SK-N-SH (cell line): Measurements from ENCODE around the gene CPED1. TPM values are rescaled to one million over a fixed set of nuclear protein-coding genes. Genes with fewer than 3 reads are reported as not detected.

Experiments
- CTCF ChIA-PET: fragments of 300-600, 350-600 bp; formaldehyde crosslinking; extraction: SDS; loops from one replicate; lab custom pipeline; 2021; lab: Yijun Ruan, JAX
- POLR2A ChIA-PET: fragments of 350-600 bp; sonication (Branson Sonifier 250); formaldehyde crosslinking; extraction: SDS; loops from one replicate; lab custom pipeline; 2020; ENCODE audit warnings: antibody characterized with exemption, inconsistent platforms; lab: Yijun Ruan, JAX
- DNase-seq: peaks from one replicate; pipeline ENCODE4 v3.0.0; 2012
- H2AFZ ChIP-seq: fragments of 200-600 bp; sonication (generic); 2 replicates; pipeline ENCODE4 v1.8.1; 2016; ENCODE audit warnings: antibody characterized with exemption, mild to moderate bottlenecking, low read depth
- H3F3A ChIP-seq: fragments of 200-600 bp; sonication (generic); replicated peaks from 2 replicates; pipeline ENCODE3; 2016; ENCODE audit warnings: antibody characterized with exemption, mild to moderate bottlenecking; ENCODE audit not compliant: insufficient read depth
- H3K27ac ChIP-seq, 2 experiments: fragments of 200-500 bp in 1 of 2; fragments of 200-600 bp in 1 of 2; sonication (Bioruptor generic) in 1 of 2; sonication (generic), shearing (Covaris generic) in 1 of 2; 2 replicates each; pipeline versions ENCODE4 v1.5.1 to v1.6.1; 2014 to 2016; ENCODE audit warnings: low read depth in 2 of 2, inconsistent platforms in 1 of 2, low read length in 1 of 2, mild to moderate bottlenecking in 1 of 2, mixed read lengths in 1 of 2
- H3K27me3 ChIP-seq: fragments of 200-600 bp; sonication (generic), shearing (Covaris generic); 2 replicates; pipeline ENCODE4 v1.6.1; 2016; ENCODE audit warnings: mixed run types; ENCODE audit not compliant: insufficient read depth
- H3K36me3 ChIP-seq, 2 experiments: fragments of 200-500 bp in 1 of 2; fragments of 200-600 bp in 1 of 2; sonication (Bioruptor generic) in 1 of 2; sonication (generic) in 1 of 2; replicated peaks in 1 of 2; 2 replicates each; pipeline versions ENCODE3 to v1.5.1; 2014 to 2016; ENCODE audit warnings: low read length in 1 of 2, mild to moderate bottlenecking in 1 of 2; ENCODE audit not compliant: insufficient read depth in 2 of 2, control insufficient read depth in 1 of 2
- H3K4me1 ChIP-seq, 2 experiments: fragments of 200-500 bp in 1 of 2; fragments of 200-600 bp in 1 of 2; sonication (Bioruptor generic) in 1 of 2; sonication (generic), shearing (Covaris generic) in 1 of 2; 2 replicates each; pipeline versions ENCODE4 v1.5.1 to v1.6.1; 2014 to 2016; ENCODE audit warnings: low read depth in 1 of 2, low read length in 1 of 2, mixed run types in 1 of 2; ENCODE audit not compliant: insufficient read depth in 2 of 2, control insufficient read depth in 1 of 2
- H3K4me2 ChIP-seq: fragments of 200-600 bp; sonication (generic), shearing (Covaris generic); 2 replicates; pipeline ENCODE4 v1.6.1; 2017; ENCODE audit warnings: mixed run types
- H3K4me3 ChIP-seq, 2 experiments: fragments of 200-500 bp in 1 of 2; fragments of 200-600 bp in 1 of 2; sonication (Bioruptor generic) in 1 of 2; sonication (generic), shearing (Covaris generic) in 1 of 2; 2 replicates each; pipeline versions ENCODE4 v1.5.1 to v1.8.1; 2014 to 2016; ENCODE audit warnings: low read depth in 2 of 2, inconsistent platforms in 1 of 2, low read length in 1 of 2, mild to moderate bottlenecking in 1 of 2, mixed read lengths in 1 of 2, moderate library complexity in 1 of 2
- H3K79me2 ChIP-seq: fragments of 200-600 bp; sonication (generic); 2 replicates; pipeline ENCODE4 v1.8.1; 2017; ENCODE audit warnings: mild to moderate bottlenecking; ENCODE audit not compliant: insufficient read depth
- H3K9ac ChIP-seq: fragments of 200-600 bp; sonication (generic); 2 replicates; pipeline ENCODE4 v1.6.1; 2017; ENCODE audit warnings: mixed run types
- H3K9me2 ChIP-seq: fragments of 200-600 bp; sonication (generic); 2 replicates; pipeline ENCODE4 v1.6.1; 2017; ENCODE audit warnings: mixed run types
- H3K9me3 ChIP-seq: fragments of 200-600 bp; sonication (generic); 2 replicates; pipeline ENCODE4 v1.6.1; 2017; ENCODE audit warnings: mixed run types, mild to moderate bottlenecking, moderate library complexity
- H4K20me1 ChIP-seq: fragments of 200-600 bp; sonication (generic); 2 replicates; pipeline ENCODE4 v1.6.1; 2017; ENCODE audit warnings: mild to moderate bottlenecking, mixed run types; ENCODE audit not compliant: insufficient read depth
- CHD2 ChIP-seq: fragments of 150-350 bp; IDR thresholded peaks from 2 replicates; pipeline ENCODE4 v1.6.1; 2018; ENCODE audit warnings: low read length; ENCODE audit not compliant: partially characterized antibody
- ELF1 ChIP-seq: IDR thresholded peaks from 2 replicates; pipeline ENCODE4 v1.4.0; 2012
- EP300 ChIP-seq, 2 experiments: IDR thresholded peaks; 2 replicates each; pipeline versions ENCODE4 v1.4.0 to v1.6.1; 2012; ENCODE audit warnings: borderline replicate concordance in 1 of 2, low read depth in 1 of 2, low read length in 1 of 2
- FOSL2 ChIP-seq: IDR thresholded peaks from 2 replicates; pipeline ENCODE4 v1.4.0; 2012; ENCODE audit warnings: low read depth, mild to moderate bottlenecking, moderate library complexity, borderline replicate concordance
- FOXM1 ChIP-seq: IDR thresholded peaks from 2 replicates; pipeline ENCODE4 v1.4.0; 2012; ENCODE audit warnings: low read depth, mild to moderate bottlenecking
- GABPA ChIP-seq: IDR thresholded peaks from 2 replicates; pipeline ENCODE4 v1.4.0; 2012; ENCODE audit warnings: low read depth, mild to moderate bottlenecking
- GATA2 ChIP-seq: sonication (generic); formaldehyde crosslinking; IDR thresholded peaks from 2 replicates; pipeline ENCODE4 v1.5.0; 2020; ENCODE audit warnings: mild to moderate bottlenecking, missing genetic modification reagents
- MXI1 ChIP-seq: IDR thresholded peaks from 2 replicates; pipeline ENCODE4 v1.6.1; 2012; ENCODE audit warnings: mild to moderate bottlenecking, low read depth, low read length, improper control_type of control experiment
- NFIC ChIP-seq: IDR thresholded peaks from 2 replicates; pipeline ENCODE4 v1.4.0; 2012; ENCODE audit warnings: borderline replicate concordance
- RAD21 ChIP-seq: IDR thresholded peaks from 2 replicates; pipeline ENCODE4 v1.6.1; 2012; ENCODE audit warnings: mild to moderate bottlenecking, low read length
- RCOR1 ChIP-seq: fragments of 150-350 bp; IDR thresholded peaks from 2 replicates; pipeline ENCODE4 v1.6.1; 2017; ENCODE audit warnings: antibody characterized with exemption, low read length
- SIN3A ChIP-seq: IDR thresholded peaks from 2 replicates; pipeline ENCODE4 v1.6.1; 2012; ENCODE audit warnings: low read depth, mild to moderate bottlenecking, low read length, moderate library complexity, borderline replicate concordance
- TAF1 ChIP-seq: IDR thresholded peaks from 2 replicates; pipeline ENCODE4 v1.6.1; 2012; ENCODE audit warnings: low read depth, mild to moderate bottlenecking, low read length, moderate library complexity, borderline replicate concordance
- YY1 ChIP-seq: IDR thresholded peaks from 2 replicates; pipeline ENCODE4 v1.4.0; 2012; ENCODE audit warnings: low read depth, mild to moderate bottlenecking
- ZBTB33 ChIP-seq: IDR thresholded peaks from 2 replicates; pipeline ENCODE4 v1.4.0; 2012; ENCODE audit warnings: low read depth, borderline replicate concordance
- WGBS: methylation state at CpG from one replicate; pipeline ENCODE4 v1.1.6; 2017; ENCODE audit warnings: low lambda C conversion rate; 5-methylcytosine and 5-hydroxymethylcytosine counted together
- polyA plus RNA-seq, 3 experiments: library from polyadenylated mRNA; depleted of rRNA; stranded (reverse); fragments of >200 nt; gene quantifications; 2 replicates each; pipeline ENCODE4 v1.2.3, GENCODE V29; 2012
- TF ChIP-seq, protein P1 (sequence below): fragments of 150-350 bp; IDR thresholded peaks from 2 replicates; pipeline ENCODE4 v1.6.1; 2016; ENCODE audit warnings: mild to moderate bottlenecking, low read depth, low read length

The CPED1 gene
- polyA plus RNA-seq, 1 of the 3 experiments (the other 2 are of a cell fraction), result 4.4 TPM

- H4K20me1 ChIP-seq, result no peaks in the 10 kb centered on the region
- CTCF ChIA-PET, result interaction anchor here (0.9 to 4.1 kb wide), 2 partner anchors 177 to 353 kb away, joined by 3 to 20 read pairs; no protein-coding TSS in a partner anchor
- no peak overlapping the region for H3K27ac ChIP-seq
- H3K4me2 ChIP-seq, result no peak overlapping the region
- TF ChIP-seq FOXM1 (no peak), TAF1 (no peak), RCOR1 (no peak), YY1 (no peak), MXI1 (no peak), ELF1 (no peak), RAD21 (no peak), GABPA (no peak), GATA2 (no peak), SIN3A (no peak), FOSL2 (no peak), CHD2 (no peak), NFIC (no peak), EP300 (IDR thresholded peaks at IDR 0.05; ENCODE audit: borderline replicate concordance in 1 of 2, low read depth in 1 of 2, low read length in 1 of 2) (no peak)
- TF ChIP-seq, protein P1, sequence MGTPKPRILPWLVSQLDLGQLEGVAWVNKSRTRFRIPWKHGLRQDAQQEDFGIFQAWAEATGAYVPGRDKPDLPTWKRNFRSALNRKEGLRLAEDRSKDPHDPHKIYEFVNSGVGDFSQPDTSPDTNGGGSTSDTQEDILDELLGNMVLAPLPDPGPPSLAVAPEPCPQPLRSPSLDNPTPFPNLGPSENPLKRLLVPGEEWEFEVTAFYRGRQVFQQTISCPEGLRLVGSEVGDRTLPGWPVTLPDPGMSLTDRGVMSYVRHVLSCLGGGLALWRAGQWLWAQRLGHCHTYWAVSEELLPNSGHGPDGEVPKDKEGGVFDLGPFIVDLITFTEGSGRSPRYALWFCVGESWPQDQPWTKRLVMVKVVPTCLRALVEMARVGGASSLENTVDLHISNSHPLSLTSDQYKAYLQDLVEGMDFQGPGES, result no peak
- no peaks in the 10 kb centered on the region for H3K79me2 ChIP-seq
- no peak overlapping the region for H2AFZ ChIP-seq
- WGBS, result 50% methylated on average over 3 of the region's 3 CpGs
- H3F3A ChIP-seq, result no peaks in the 10 kb centered on the region
- DNase-seq, result no peak
- no peaks in the 10 kb centered on the region for H3K36me3 ChIP-seq
- no peaks in the 10 kb centered on the region for H3K9me2 ChIP-seq
- H3K4me1 ChIP-seq, result peaks cover 0 to 9% of the 10 kb centered on the region in 2 experiments; a peak in 2 of 4 replicates
- no peak overlapping the region for H3K9ac ChIP-seq
- no peak overlapping the region for H3K4me3 ChIP-seq
- no peaks in the 10 kb centered on the region for H3K27me3 ChIP-seq
- H3K9me3 ChIP-seq, result no peaks in the 10 kb centered on the region
- POLR2A ChIA-PET, result no interaction called here
Measured at GRCh38 chr7:121159553-121159952, 171.0 kb downstream of the CPED1 start.

DNA sequence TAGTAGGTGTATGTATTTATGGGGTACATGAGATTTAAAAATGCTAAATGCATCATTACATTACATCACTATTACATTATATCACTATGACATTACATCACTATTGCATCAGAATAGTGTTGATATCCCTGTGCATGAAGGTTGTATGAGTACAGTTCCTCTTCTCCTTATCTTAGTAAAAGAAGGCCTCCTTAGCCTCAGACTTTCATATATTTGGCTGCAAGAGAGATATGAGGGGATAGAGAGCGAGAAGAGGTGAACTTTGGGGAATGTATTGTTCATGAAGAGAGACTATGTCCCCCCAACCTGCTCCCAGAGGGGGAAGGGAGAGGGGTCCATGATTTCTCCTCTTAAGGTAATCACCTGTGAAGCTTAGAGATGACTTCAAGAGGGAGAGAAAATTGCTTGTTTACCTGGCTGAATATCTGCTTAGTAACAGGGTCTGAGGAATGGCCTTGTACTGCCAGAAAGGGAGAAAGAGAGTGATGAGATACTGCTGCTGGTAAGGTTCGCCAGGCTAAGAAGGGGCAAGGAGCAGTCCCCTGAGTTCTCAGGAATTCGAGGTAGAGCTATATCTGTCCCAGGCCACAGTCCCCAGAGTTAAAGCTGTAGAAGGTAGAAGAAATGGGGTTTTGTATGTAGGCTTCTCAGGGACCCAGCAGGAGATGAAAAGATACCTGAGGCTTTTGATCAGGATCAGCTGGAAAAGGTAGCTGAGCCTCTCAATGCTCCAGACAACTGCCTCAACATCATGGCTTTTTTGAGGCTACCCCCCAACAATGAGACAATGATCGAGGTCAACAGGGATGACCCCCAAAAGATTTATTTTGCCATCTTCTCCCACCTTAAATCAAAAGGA is 171.9 kb downstream of the CPED1 start:
- H3K4me3 ChIP-seq, result no peak overlapping the region
- H2AFZ ChIP-seq, result no peak overlapping the region
- H3K79me2 ChIP-seq, result no peaks in the 10 kb centered on the region
- no peak overlapping the region for H3K9ac ChIP-seq
- H3K36me3 ChIP-seq, result no peaks in the 10 kb centered on the region
- DNase-seq, result no peak
- 42% methylated on average over 4 of the region's 4 CpGs for WGBS
- no peak overlapping the region for H3K4me2 ChIP-seq
- H3K27me3 ChIP-seq, result no peaks in the 10 kb centered on the region
- H3K9me2 ChIP-seq, result no peaks in the 10 kb centered on the region
- no peak for TF ChIP-seq ELF1
- no peak for TF ChIP-seq ZBTB33
- TF ChIP-seq, all 33 proteins: peak for 0
- Histone ChIP-seq H3K27ac (no peak overlapping the region), H4K20me1 (no peaks in the 10 kb centered on the region), H3K4me1 (peaks cover 0 to 9% of the 10 kb centered on the region in 2 experiments; a peak in 2 of 4 replicates), H3K9me3 (no peaks in the 10 kb centered on the region), H3F3A (no peaks in the 10 kb centered on the region)
- POLR2A ChIA-PET, result no interaction called here
- CTCF ChIA-PET, result interaction anchor here (0.9 to 4.1 kb wide), 2 partner anchors 173 to 176 kb away, joined by 4 to 20 read pairs; no protein-coding TSS in a partner anchor
